Stimulated activated CD8-positive, alpha-beta memory T cell treated with anti-CD3 and anti-CD28 coated beads, Interleukin-7, amount 100 ng/mL, for 4 hours (primary cell): ENCODE data around the gene FRMD4B.

Source experiments
- DNase-seq, 2 donors: peaks; one replicate each; pipeline ENCODE4 v3.0.0-alpha.2; 2020; ENCODE audit warnings: low read depth in 2 of 2

FRMD4B gene

GRCh38 chr3:69385723-69386555, at the start of gene FRMD4B:
Gene FRMD4B (minus strand): TSS chr3:69386088. CDS start chr3:69385989, 99 bp downstream.
- DNase-seq = no peak

DNA sequence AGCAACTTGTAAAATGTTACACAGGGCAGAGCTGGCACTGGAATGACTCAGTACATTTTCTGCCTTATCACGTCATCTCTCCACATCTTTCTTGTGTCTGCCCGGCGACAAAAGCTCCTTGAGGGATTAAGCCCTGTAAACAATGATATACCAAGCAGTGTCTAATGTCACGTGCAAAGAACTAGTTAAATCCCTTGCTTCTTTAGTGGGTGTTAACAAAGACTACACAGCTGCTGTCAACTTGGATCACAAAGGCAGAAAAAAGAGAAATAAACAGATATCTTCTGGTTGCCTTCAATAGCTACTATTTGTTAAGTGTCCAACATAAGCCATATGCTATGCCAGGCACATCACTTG, 48.1 kb upstream of the FRMD4B start:
- no peak for DNase-seq

- no peak for DNase-seq
Measured at GRCh38 chr3:69433121-69433968, 47.5 kb upstream of the FRMD4B start.

DNA sequence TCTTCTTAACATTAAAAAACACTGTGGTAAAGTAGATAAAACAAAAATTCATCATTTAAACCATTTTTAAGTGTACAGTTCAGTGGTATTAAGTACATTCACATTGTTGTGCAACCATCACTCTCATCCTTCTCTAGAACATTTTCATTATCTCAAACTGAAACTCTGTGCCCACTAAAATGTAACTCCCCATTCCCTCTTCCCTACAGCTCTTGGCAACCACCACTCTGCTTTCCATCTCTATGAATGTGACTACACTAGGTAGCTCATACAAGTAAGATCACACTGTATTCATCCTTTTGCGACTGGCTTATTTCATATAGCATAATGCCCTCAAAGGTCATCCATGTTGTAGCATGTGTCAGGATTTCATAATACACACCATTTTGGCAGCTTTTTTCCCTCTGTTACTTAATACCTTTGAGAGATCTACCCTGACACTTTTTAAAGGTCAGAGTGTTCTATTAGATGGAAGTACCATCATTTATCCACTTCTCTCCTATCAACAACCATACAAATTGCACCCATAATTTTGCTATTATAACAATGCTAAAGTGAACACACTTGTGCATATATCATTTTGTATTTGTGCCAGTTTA, 42.9 kb upstream of the FRMD4B start:
- DNase-seq = no peak

DNA sequence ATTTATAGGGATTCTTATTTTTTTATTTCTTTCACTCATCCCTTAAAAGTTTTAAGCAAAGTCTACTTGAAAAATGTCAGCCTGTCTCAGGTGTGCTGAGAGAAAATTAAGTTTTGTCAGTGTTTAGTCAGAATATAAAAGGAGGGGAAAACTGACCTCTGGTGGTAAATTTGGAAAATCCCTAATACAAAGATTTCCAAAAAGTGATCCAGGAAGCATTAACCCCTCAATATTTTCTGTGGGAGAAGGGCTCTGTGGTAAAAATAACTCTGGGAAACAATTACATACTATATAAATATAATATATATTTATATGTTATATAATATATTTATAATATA, 41.0 kb upstream of the FRMD4B start:
- DNase-seq = no peak

DNA sequence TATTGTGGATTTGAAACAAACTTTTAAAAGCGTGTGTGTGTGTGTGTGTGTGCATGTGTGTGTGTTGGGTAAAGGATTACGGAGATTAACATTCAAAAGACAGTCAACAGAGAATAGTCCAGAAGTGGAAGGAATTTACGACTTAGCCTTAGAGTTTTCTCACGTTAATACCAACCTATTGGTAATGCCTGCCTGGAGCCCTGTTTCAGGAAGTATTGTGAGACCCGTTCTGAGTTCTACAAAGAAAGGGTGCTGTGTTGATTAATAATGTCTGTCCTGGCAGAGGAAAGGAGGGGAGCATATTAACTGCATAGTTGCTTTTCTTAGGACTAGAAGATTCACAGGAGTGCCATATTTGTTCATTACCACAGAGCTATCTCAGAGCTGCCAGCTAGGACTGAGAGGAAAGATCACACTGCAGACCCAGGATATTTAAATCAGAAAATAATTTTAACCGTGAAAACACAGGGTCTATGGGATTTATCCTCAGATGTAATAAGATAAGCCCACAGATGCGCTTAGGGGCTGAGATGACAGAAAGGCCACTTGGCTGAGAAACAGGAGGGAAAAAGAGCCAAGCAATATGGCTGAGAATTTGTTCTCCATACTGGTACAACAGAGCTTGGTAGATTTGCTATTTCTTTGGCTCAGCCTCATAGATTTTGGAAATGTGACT, 40.5 kb upstream of the FRMD4B start:
- DNase-seq = no peak

DNA sequence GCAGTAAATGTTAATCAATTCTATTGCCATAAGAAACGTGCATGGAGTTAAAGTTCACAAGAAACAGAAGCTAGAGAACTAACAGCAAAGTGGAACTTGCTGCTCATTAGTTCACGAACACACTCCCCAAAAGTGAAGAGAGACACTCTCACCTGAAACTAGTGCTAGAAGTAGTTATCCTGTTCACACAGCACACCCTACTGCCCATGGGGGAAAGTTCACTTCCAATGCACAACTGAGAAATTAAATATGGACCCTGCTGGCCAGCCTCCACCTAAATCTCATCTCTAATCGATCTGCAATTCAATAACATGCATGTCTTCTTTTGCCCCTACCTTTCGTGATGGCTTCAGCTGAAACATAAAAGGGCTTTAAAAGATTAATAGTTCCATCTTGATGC, 39.4 kb upstream of the FRMD4B start:
- DNase-seq = no peak

- no peak for DNase-seq
Measured at GRCh38 chr3:69423463-69424155, 37.7 kb upstream of the FRMD4B start.

GRCh38 chr3:69422751-69423150, 36.9 kb upstream of the FRMD4B start:
- no peak for DNase-seq

DNA sequence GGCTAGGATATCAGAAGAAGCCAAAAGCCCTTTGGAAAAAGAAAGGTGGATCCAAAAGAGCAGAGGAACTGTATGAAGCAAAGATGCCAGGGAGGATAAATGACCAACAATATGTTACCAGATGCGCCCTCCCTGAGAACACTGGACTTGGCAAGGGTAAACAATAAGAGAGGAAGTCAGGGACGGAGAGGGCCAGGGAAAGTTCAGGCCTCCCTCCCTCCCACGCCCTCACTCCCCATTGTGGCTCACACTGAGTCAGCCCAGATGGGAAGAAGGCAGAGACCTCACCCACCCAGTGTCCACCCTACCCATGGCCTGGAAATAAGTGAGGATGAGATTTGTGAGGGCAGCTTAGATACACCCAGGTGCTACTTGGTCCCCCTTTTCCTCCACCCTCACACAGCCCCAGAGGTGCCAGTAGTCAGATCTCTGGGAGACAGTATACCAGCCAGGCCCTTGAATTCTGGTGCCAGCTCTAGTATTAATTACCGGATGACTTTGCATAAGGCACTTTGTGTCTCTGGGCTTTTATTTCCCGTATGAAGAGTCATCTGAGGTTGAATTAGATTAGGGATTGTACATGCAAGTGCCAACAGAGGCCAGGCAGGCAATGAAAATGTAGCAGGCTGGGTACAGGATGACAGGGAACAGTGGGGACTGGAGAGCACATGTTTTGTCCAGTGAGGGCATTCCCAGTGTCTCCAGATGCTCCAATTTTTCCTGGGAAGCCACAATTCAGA, 35.1 kb upstream of the FRMD4B start:
- DNase-seq = no peak

- DNase-seq = no peak
Measured at GRCh38 chr3:69419276-69419675, 33.4 kb upstream of the FRMD4B start.

GRCh38 chr3:69417541-69418078, 31.7 kb upstream of the FRMD4B start:
- DNase-seq = no peak

- no peak for DNase-seq
Measured at GRCh38 chr3:69413551-69414207, 27.8 kb upstream of the FRMD4B start.

- DNase-seq = no peak
Measured at GRCh38 chr3:69411346-69411745, 25.5 kb upstream of the FRMD4B start.

- DNase-seq = peak; percentile 31 to 56
Measured at GRCh38 chr3:69410301-69410700, 24.4 kb upstream of the FRMD4B start.

- no peak for DNase-seq
Measured at GRCh38 chr3:69409831-69410230, 23.9 kb upstream of the FRMD4B start.

DNA sequence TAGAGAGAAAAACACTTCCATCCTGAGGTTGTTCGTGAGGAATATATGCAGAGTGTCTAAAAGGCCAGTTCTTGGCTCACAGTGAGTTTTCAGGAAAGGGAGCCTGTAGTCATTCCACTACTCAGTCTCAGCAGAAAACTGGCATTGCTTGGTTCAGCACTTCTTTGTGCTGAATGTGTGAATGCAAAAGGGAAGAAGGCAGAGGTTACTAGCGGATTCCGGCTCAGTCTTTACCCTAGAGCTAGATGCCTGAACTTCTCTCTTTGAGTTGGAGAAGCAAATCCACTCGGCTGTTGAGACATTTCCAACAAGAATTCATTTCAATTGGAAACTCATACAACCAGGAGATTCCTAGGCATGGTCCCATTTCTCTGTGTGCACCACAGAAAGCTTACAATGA, 23.1 kb upstream of the FRMD4B start:
- DNase-seq = no peak

GRCh38 chr3:69408542-69408941, 22.7 kb upstream of the FRMD4B start:
- no peak for DNase-seq

DNA sequence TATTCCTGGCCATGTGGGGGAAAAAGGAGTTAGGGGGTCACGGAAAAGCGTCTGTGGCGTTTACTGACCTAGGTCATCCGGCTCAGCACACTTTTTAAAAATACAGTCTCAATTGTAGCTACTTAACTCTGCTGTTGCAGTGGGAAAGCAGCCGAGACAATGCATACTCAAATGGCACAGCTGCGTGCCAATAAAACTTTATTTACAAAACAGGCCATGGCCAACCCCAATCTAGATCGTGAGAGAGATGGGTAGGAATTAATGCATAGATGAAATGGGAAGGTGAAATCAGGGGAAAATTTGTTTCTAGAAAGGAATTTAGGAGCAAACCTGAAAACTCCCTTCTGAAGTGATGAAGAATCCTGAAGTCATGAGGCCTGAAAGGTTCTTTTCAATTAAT, 22.0 kb upstream of the FRMD4B start:
- DNase-seq = no peak

- DNase-seq = no peak
Measured at GRCh38 chr3:69406163-69406562, 20.3 kb upstream of the FRMD4B start.
